Calu3 (cell line): Measurements from ENCODE around the gene STAB2. TPM values are rescaled to one million over a fixed set of nuclear protein-coding genes. Genes with fewer than 3 reads are reported as not detected.

Experiments
- BruUV-seq: library from RNA; stranded (reverse); fragments of 400-500 nt; replicated peaks from 2 replicates; lab custom pipeline; 2021; lab: Mats Ljungman, UMichigan
- CTCF ChIA-PET: fragments of 300-600 bp; sonication (Branson Sonifier 250); formaldehyde crosslinking; loops from one replicate; lab custom pipeline; 2022; ENCODE audit warnings: antibody characterized with exemption; lab: Charles Lee
- DNase-seq: peaks from one replicate; pipeline ENCODE4 v3.0.0; 2022
- H3K27ac Mint-ChIP-seq: one replicate; pipeline ENCODE4 v1.8.0; 2022; ENCODE audit warnings: mixed read lengths; ENCODE audit not compliant: unreplicated experiment
- H3K27me3 Mint-ChIP-seq: one replicate; pipeline ENCODE4 v1.8.0; 2022; ENCODE audit warnings: mixed read lengths; ENCODE audit not compliant: unreplicated experiment
- H3K36me3 Mint-ChIP-seq: one replicate; pipeline ENCODE4 v1.8.0; 2022; ENCODE audit warnings: mild to moderate bottlenecking, moderate library complexity, mixed read lengths; ENCODE audit not compliant: insufficient read depth, unreplicated experiment
- H3K4me1 Mint-ChIP-seq: one replicate; pipeline ENCODE4 v1.8.0; 2022; ENCODE audit warnings: mild to moderate bottlenecking, low read depth, mixed read lengths; ENCODE audit not compliant: unreplicated experiment
- H3K4me3 Mint-ChIP-seq: one replicate; pipeline ENCODE4 v1.8.0; 2022; ENCODE audit warnings: mild to moderate bottlenecking, low read depth, moderate library complexity, mixed read lengths; ENCODE audit not compliant: unreplicated experiment
- H3K9me3 Mint-ChIP-seq: one replicate; pipeline ENCODE4 v1.8.0; 2022; ENCODE audit warnings: low read depth, mixed read lengths; ENCODE audit not compliant: unreplicated experiment
- intact Hi-C: fragments of 100-400 bp; cut with micrococcal nuclease; formaldehyde crosslinking; loops from one replicate; pipeline ENCODE4 v1.10.0; 2022; ENCODE audit not compliant: unreplicated experiment
- total RNA-seq: library from RNA; stranded (reverse); gene quantifications from 2 replicates; pipeline ENCODE4 v1.2.3, GENCODE V29; 2022
- TF ChIP-seq, protein P1 (sequence below): fragments of 200-600 bp; IDR thresholded peaks from one replicate; pipeline ENCODE4 v1.8.0; 2022; ENCODE audit warnings: antibody characterized with exemption; ENCODE audit not compliant: unreplicated experiment

The STAB2 gene
- total RNA-seq, 1 experiment from 2014 or later: not detected

GRCh38 chr12:103665971-103666370, 78.9 kb downstream of the STAB2 start:
- H3K27ac Mint-ChIP-seq: no peak overlapping the region
- H3K4me3 Mint-ChIP-seq: no peak overlapping the region
- TF ChIP-seq, protein P1, sequence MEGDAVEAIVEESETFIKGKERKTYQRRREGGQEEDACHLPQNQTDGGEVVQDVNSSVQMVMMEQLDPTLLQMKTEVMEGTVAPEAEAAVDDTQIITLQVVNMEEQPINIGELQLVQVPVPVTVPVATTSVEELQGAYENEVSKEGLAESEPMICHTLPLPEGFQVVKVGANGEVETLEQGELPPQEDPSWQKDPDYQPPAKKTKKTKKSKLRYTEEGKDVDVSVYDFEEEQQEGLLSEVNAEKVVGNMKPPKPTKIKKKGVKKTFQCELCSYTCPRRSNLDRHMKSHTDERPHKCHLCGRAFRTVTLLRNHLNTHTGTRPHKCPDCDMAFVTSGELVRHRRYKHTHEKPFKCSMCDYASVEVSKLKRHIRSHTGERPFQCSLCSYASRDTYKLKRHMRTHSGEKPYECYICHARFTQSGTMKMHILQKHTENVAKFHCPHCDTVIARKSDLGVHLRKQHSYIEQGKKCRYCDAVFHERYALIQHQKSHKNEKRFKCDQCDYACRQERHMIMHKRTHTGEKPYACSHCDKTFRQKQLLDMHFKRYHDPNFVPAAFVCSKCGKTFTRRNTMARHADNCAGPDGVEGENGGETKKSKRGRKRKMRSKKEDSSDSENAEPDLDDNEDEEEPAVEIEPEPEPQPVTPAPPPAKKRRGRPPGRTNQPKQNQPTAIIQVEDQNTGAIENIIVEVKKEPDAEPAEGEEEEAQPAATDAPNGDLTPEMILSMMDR: no peak

GRCh38 chr12:103667125-103667524, 80.1 kb downstream of the STAB2 start:
- H3K4me1 Mint-ChIP-seq: peaks cover 2% of the 10 kb centered on the region
- no peak overlapping the region for H3K27ac Mint-ChIP-seq
- H3K27me3 Mint-ChIP-seq: peaks cover 20% of the 10 kb centered on the region
- no peak overlapping the region for H3K4me3 Mint-ChIP-seq
- no peaks in the 10 kb centered on the region for H3K36me3 Mint-ChIP-seq
- BruUV-seq: no TSS peak
- intact Hi-C loops: no loop called here
- TF ChIP-seq, protein P1: no peak
- no peaks in the 10 kb centered on the region for H3K9me3 Mint-ChIP-seq
- CTCF ChIA-PET: no interaction called here
- no peak for DNase-seq

More at GRCh38 chr12:103665971-103666370, 78.9 kb downstream of the STAB2 start:
- intact Hi-C loops: no loop called here
- no peaks in the 10 kb centered on the region for H3K9me3 Mint-ChIP-seq
- no peaks in the 10 kb centered on the region for H3K36me3 Mint-ChIP-seq
- DNase-seq: no peak
- BruUV-seq: no TSS peak
- H3K4me1 Mint-ChIP-seq: no peaks in the 10 kb centered on the region
- peaks cover 31% of the 10 kb centered on the region for H3K27me3 Mint-ChIP-seq
- CTCF ChIA-PET: no interaction called here

DNA sequence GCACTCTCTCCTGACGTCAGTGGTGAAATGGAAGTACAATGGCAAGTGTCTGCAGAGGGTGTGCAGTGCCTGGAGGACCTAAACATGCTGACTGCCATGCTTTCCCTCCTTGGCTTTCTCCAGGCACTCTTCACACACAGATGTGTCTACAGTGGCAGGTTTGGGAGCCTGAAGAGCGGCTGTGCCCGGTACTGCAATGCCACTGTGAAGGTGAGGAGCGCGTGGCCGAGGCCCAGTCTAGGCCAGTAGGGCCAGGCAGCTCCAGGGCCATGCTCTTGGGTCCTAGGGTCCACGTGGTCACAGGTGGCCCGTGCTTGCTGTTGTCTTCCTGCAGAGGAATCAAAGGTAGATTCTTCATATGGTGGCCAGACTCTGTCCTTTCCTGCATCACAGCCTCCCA, 81.4 kb downstream of the STAB2 start:
- intact Hi-C loops: no loop called here
- no peak for DNase-seq
- H3K9me3 Mint-ChIP-seq: no peaks in the 10 kb centered on the region
- TF ChIP-seq, protein P1: no peak
- no TSS peak for BruUV-seq
- peaks cover 13% of the 10 kb centered on the region for H3K27me3 Mint-ChIP-seq
- no peak overlapping the region for H3K4me3 Mint-ChIP-seq
- no peak overlapping the region for H3K27ac Mint-ChIP-seq
- peaks cover 10% of the 10 kb centered on the region for H3K4me1 Mint-ChIP-seq
- CTCF ChIA-PET: no interaction called here
- no peaks in the 10 kb centered on the region for H3K36me3 Mint-ChIP-seq

GRCh38 chr12:103671367-103671766, 84.3 kb downstream of the STAB2 start:
- H3K4me1 Mint-ChIP-seq: peaks cover 10% of the 10 kb centered on the region
- H3K27me3 Mint-ChIP-seq: no peaks in the 10 kb centered on the region
- DNase-seq: no peak
- no peak overlapping the region for H3K27ac Mint-ChIP-seq
- CTCF ChIA-PET: interaction anchor here (0.7 kb wide), 1 partner anchor 35 kb away, joined by 3 read pairs; no protein-coding TSS in a partner anchor
- no TSS peak for BruUV-seq
- H3K36me3 Mint-ChIP-seq: no peaks in the 10 kb centered on the region
- no peak overlapping the region for H3K4me3 Mint-ChIP-seq
- intact Hi-C loops: no loop called here
- TF ChIP-seq, protein P1: no peak
- H3K9me3 Mint-ChIP-seq: no peaks in the 10 kb centered on the region
